GM10266 (cell line): ENCODE data around the gene TWIST2.

Source experiments
- DNase-seq: peaks from one replicate; pipeline ENCODE4 v3.0.0; 2012; ENCODE audit errors: extremely low spot score
- CTCF ChIP-seq: IDR thresholded peaks from 2 replicates; pipeline ENCODE4 v1.5.1; 2012; ENCODE audit warnings: mild to moderate bottlenecking, low read depth; ENCODE audit not compliant: control insufficient read depth, insufficient read depth; ENCODE audit errors: missing control alignments

The TWIST2 gene

GRCh38 chr2:238912916-238913875 is 65.3 kb downstream of the TWIST2 start:
- no peak for DNase-seq

GRCh38 chr2:238913931-238914647 is 66.2 kb downstream of the TWIST2 start:
- no peak for DNase-seq
- no peak for TF ChIP-seq CTCF

More at GRCh38 chr2:238912916-238913875, 65.3 kb downstream of the TWIST2 start:
- TF ChIP-seq CTCF: no peak

GRCh38 chr2:238914648-238915015 is 66.7 kb downstream of the TWIST2 start:
- TF ChIP-seq CTCF: no peak
- DNase-seq: no peak

GRCh38 chr2:238915196-238915595 is 67.3 kb downstream of the TWIST2 start:
- no peak for TF ChIP-seq CTCF
- no peak for DNase-seq

- no peak for TF ChIP-seq CTCF
- no peak for DNase-seq
Observed at GRCh38 chr2:238915596-238915995, 67.7 kb downstream of the TWIST2 start.

- no peak for TF ChIP-seq CTCF
- DNase-seq: no peak
Observed at GRCh38 chr2:238916176-238916874, 68.4 kb downstream of the TWIST2 start.
